Stimulated activated CD8-positive, alpha-beta memory T cell treated with anti-CD3 and anti-CD28 coated beads, Interleukin-15, amount 100 ng/mL, for 1 hour (primary cell): ENCODE measurements around the gene KIAA0513.

Experiments
- DNase-seq: peaks from one replicate; pipeline ENCODE4 v3.0.0-alpha.2; 2020; ENCODE audit warnings: low read depth

The KIAA0513 gene

GRCh38 chr16:85005285-85006069 lies 22.1 kb upstream of the KIAA0513 start:
- DNase-seq, result no peak

GRCh38 chr16:85006639-85007038 lies 21.0 kb upstream of the KIAA0513 start:
- DNase-seq, result no peak

GRCh38 chr16:85007496-85008214 lies 19.9 kb upstream of the KIAA0513 start:
- no peak for DNase-seq

GRCh38 chr16:85008271-85008670 lies 19.3 kb upstream of the KIAA0513 start:
- no peak for DNase-seq

- DNase-seq, result no peak
Measured at GRCh38 chr16:85010446-85010930, 17.1 kb upstream of the KIAA0513 start.

- peak; percentile 75 for DNase-seq
Measured at GRCh38 chr16:85010931-85011845, 16.4 kb upstream of the KIAA0513 start, which contains the start of gene ZDHHC7. Gene ZDHHC7, minus strand, starts transcription at chr16:85011535. Its CDS starts 20,917 bp downstream, at chr16:84990618.

GRCh38 chr16:85011846-85012284 lies 15.7 kb upstream of the KIAA0513 start:
- no peak for DNase-seq

GRCh38 chr16:85014311-85014710 lies 13.3 kb upstream of the KIAA0513 start:
- DNase-seq, result no peak

- DNase-seq, result no peak
Measured at GRCh38 chr16:85015481-85016187, 12.0 kb upstream of the KIAA0513 start.

- DNase-seq, result no peak
Measured at GRCh38 chr16:85017151-85017550, 10.4 kb upstream of the KIAA0513 start.

- DNase-seq, result no peak
Measured at GRCh38 chr16:85017633-85018032, 10.0 kb upstream of the KIAA0513 start.

GRCh38 chr16:85018529-85019236 lies 8.9 kb upstream of the KIAA0513 start:
- DNase-seq, result no peak

- no peak for DNase-seq
Measured at GRCh38 chr16:85019659-85020245, 7.8 kb upstream of the KIAA0513 start.

- DNase-seq, result no peak
Measured at GRCh38 chr16:85025781-85026653, 1.6 kb upstream of the KIAA0513 start.

- DNase-seq, result no peak
Measured at GRCh38 chr16:85026703-85027102, 892 bp upstream of the KIAA0513 start.

GRCh38 chr16:85027958-85028684 lies 526 bp downstream of the KIAA0513 start:
- no peak for DNase-seq

GRCh38 chr16:85028685-85029407 lies 1.3 kb downstream of the KIAA0513 start:
- peak; percentile 34 for DNase-seq

- DNase-seq, result peak; percentile 39
Measured at GRCh38 chr16:85029408-85029784, 1.8 kb downstream of the KIAA0513 start.
